ENCODE measurements around the gene GET4.

Gene GET4

GRCh38 chr7:945556-946255, 69.4 kb downstream of the GET4 start:
- Histone ChIP-seq H3K4me1 (ENCODE audit: control insufficient read depth, insufficient read depth, low read length, poor library complexity, severe bottlenecking) (no peaks in the 10 kb centered on the region), H3K4me3 (ENCODE audit: insufficient read depth, low read depth, low read length, poor library complexity, severe bottlenecking) (no peak overlapping the region), H3K27me3 (replicated peaks; ENCODE audit: control insufficient read depth, insufficient read depth, low read length, poor library complexity, severe bottlenecking) (no peaks in the 10 kb centered on the region), H3K9me3 (ENCODE audit: control insufficient read depth, low read length) (no peaks in the 10 kb centered on the region), H3K27ac (ENCODE audit: insufficient read depth, low read length, poor library complexity, severe bottlenecking) (no peak overlapping the region), H3K36me3 (ENCODE audit: control insufficient read depth, insufficient read depth, low read length) (no peaks in the 10 kb centered on the region)
- no peak for DNase-seq

All from effector memory CD4-positive, alpha-beta T cell (primary cell).